Measurements from ENCODE around the gene ABCA12.

ABCA12 gene

GRCh38 chr2:215107216-215108056, 31.0 kb downstream of the ABCA12 start:
- Histone ChIP-seq H3F3A (ENCODE audit: insufficient read depth, low read length) (no peaks in the 10 kb centered on the region), H3K79me2 (ENCODE audit: low read length) (no peaks in the 10 kb centered on the region), H3K27me3 (replicated peaks; ENCODE audit: insufficient read depth, low read length) (no peaks in the 10 kb centered on the region), H3K9me2 (replicated peaks; ENCODE audit: insufficient read depth, low read length) (0 out of 2 replicates have a peak, but pooled peaks cover 3% of the 10 kb centered on the region), H3K4me3 (ENCODE audit: low read length) (no peak overlapping the region), H4K20me1 (ENCODE audit: insufficient read depth, low read length) (no peaks in the 10 kb centered on the region), H3K9me3 (replicated peaks; ENCODE audit: insufficient read depth, low read length) (no peaks in the 10 kb centered on the region), H3K27ac (ENCODE audit: low read length) (no peak overlapping the region), H2AFZ (ENCODE audit: low read length) (no peak overlapping the region), H3K36me3 (replicated peaks; ENCODE audit: insufficient read depth, low read length) (no peaks in the 10 kb centered on the region), H3K4me2 (ENCODE audit: low read depth, low read length) (no peak overlapping the region), H3K9ac (ENCODE audit: low read length) (no peak overlapping the region), H3K4me1 (ENCODE audit: low read length) (no peaks in the 10 kb centered on the region)
- no peak for DNase-seq
- TF ChIP-seq EZH2phosphoT487 (IDR thresholded peaks at IDR 0.05; ENCODE audit: low read length) (no peak), EZH2 (optimal IDR thresholded peaks at IDR 0.05; ENCODE audit: low read depth, low read length) (no peak), CTCF (IDR thresholded peaks at IDR 0.05; ENCODE audit: low read length) (no peak)

GRCh38 chr2:215105607-215106354, 32.6 kb downstream of the ABCA12 start:
- Histone ChIP-seq H3K79me2 (ENCODE audit: low read length) (no peaks in the 10 kb centered on the region), H3F3A (ENCODE audit: insufficient read depth, low read length) (no peaks in the 10 kb centered on the region), H3K4me1 (ENCODE audit: low read length) (no peaks in the 10 kb centered on the region), H3K4me3 (ENCODE audit: low read length) (no peak overlapping the region), H3K9me3 (replicated peaks; ENCODE audit: insufficient read depth, low read length) (no peaks in the 10 kb centered on the region), H4K20me1 (ENCODE audit: insufficient read depth, low read length) (no peaks in the 10 kb centered on the region), H2AFZ (ENCODE audit: low read length) (no peak overlapping the region), H3K4me2 (ENCODE audit: low read depth, low read length) (no peak overlapping the region), H3K27me3 (replicated peaks; ENCODE audit: insufficient read depth, low read length) (no peaks in the 10 kb centered on the region), H3K9ac (ENCODE audit: low read length) (no peak overlapping the region), H3K27ac (ENCODE audit: low read length) (no peak overlapping the region), H3K36me3 (replicated peaks; ENCODE audit: insufficient read depth, low read length) (no peaks in the 10 kb centered on the region), H3K9me2 (replicated peaks; ENCODE audit: insufficient read depth, low read length) (0 out of 2 replicates have a peak, but pooled peaks cover 3% of the 10 kb centered on the region)
- no peak for TF ChIP-seq CTCF (IDR thresholded peaks at IDR 0.05; ENCODE audit: low read length)
- TF ChIP-seq EZH2 (optimal IDR thresholded peaks at IDR 0.05; ENCODE audit: low read depth, low read length): no peak
- TF ChIP-seq EZH2phosphoT487 (IDR thresholded peaks at IDR 0.05; ENCODE audit: low read length): no peak
- DNase-seq: no peak

GRCh38 chr2:215104226-215104625, 34.2 kb downstream of the ABCA12 start:
- Histone ChIP-seq H3K4me1 (ENCODE audit: low read length) (no peaks in the 10 kb centered on the region), H2AFZ (ENCODE audit: low read length) (no peak overlapping the region), H3F3A (ENCODE audit: insufficient read depth, low read length) (no peaks in the 10 kb centered on the region), H3K79me2 (ENCODE audit: low read length) (no peaks in the 10 kb centered on the region), H3K9me2 (replicated peaks; ENCODE audit: insufficient read depth, low read length) (no peaks in the 10 kb centered on the region), H3K36me3 (replicated peaks; ENCODE audit: insufficient read depth, low read length) (no peaks in the 10 kb centered on the region), H3K4me2 (ENCODE audit: low read depth, low read length) (no peak overlapping the region), H3K9me3 (replicated peaks; ENCODE audit: insufficient read depth, low read length) (no peaks in the 10 kb centered on the region), H4K20me1 (ENCODE audit: insufficient read depth, low read length) (no peaks in the 10 kb centered on the region), H3K9ac (ENCODE audit: low read length) (no peak overlapping the region), H3K4me3 (ENCODE audit: low read length) (no peak overlapping the region), H3K27me3 (replicated peaks; ENCODE audit: insufficient read depth, low read length) (no peaks in the 10 kb centered on the region), H3K27ac (ENCODE audit: low read length) (no peak overlapping the region)
- TF ChIP-seq EZH2 (optimal IDR thresholded peaks at IDR 0.05; ENCODE audit: low read depth, low read length) (no peak), CTCF (IDR thresholded peaks at IDR 0.05; ENCODE audit: low read length) (no peak)
- no peak for DNase-seq

Measured in MM.1S (cell line).